Sigmoid colon (tissue), 7 donors: ENCODE measurements around the gene RBBP6. TPM values are rescaled to one million over a fixed set of nuclear protein-coding genes. Genes with fewer than 3 reads are reported as not detected.
"Not testable (repeated sequence)": the region's sequence is repeated elsewhere in the genome, so short reads cannot be mapped to it uniquely, and the experiment has no call there.

Source experiments
- DNase-seq: peaks from one replicate; pipeline ENCODE4 v3.0.0-alpha.2; 2019
- H3K27ac ChIP-seq, 4 donors: fragments of 200-600 bp; sonication (generic); one replicate each; pipeline ENCODE4 v1.5.1; 2016 to 2019; ENCODE audit warnings: mild to moderate bottlenecking in 1 of 4
- H3K27me3 ChIP-seq, 3 donors: fragments of 200-600 bp; sonication (generic); one replicate each; pipeline ENCODE4 v1.5.1; 2019; ENCODE audit warnings: mild to moderate bottlenecking in 1 of 3
- H3K36me3 ChIP-seq, 4 donors: fragments of 200-600 bp; sonication (generic); one replicate each; pipeline ENCODE4 v1.5.1; 2016 to 2019
- H3K4me1 ChIP-seq, 4 donors: fragments of 200-600 bp; sonication (generic); one replicate each; pipeline ENCODE4 v1.5.1; 2017 to 2019
- H3K4me3 ChIP-seq, 4 donors: fragments of 200-600 bp; sonication (generic); one replicate each; pipeline ENCODE4 v1.5.1; 2017 to 2019; ENCODE audit warnings: mild to moderate bottlenecking in 2 of 4, moderate library complexity in 1 of 4
- H3K9me3 ChIP-seq, 4 donors: fragments of 200-600 bp in 3 of 4; sonication (generic) in 3 of 4; one replicate each; pipeline versions ENCODE4 v1.5.1 to v1.6.1; 2013 to 2019
- CTCF ChIP-seq, 4 experiments: fragments of 450-650 bp in 3 of 4; fragments of 200-600 bp in 1 of 4; IDR thresholded peaks; one replicate each; pipeline ENCODE4 v1.5.1; 2016 to 2019; ENCODE audit warnings: antibody characterized with exemption in 4 of 4, mild to moderate bottlenecking in 3 of 4, moderate library complexity in 2 of 4
- EP300 ChIP-seq, 4 donors: sonication (generic); formaldehyde crosslinking; IDR thresholded peaks; one replicate each; pipeline ENCODE4 v1.6.1; 2017; ENCODE audit warnings: antibody characterized with exemption in 4 of 4
- POLR2A ChIP-seq, 2 donors: fragments of 450-650 bp; IDR thresholded peaks; one replicate each; pipeline ENCODE4 v1.6.1; 2016; ENCODE audit warnings: antibody characterized with exemption in 2 of 2, mild to moderate bottlenecking in 2 of 2, moderate library complexity in 2 of 2
- POLR2AphosphoS5 ChIP-seq, 4 donors: sonication (generic); formaldehyde crosslinking; IDR thresholded peaks; one replicate each; pipeline ENCODE4 v1.6.1; 2017; ENCODE audit warnings: antibody characterized with exemption in 4 of 4
- WGBS, 2 donors: extraction: QIAGEN DNeasy Blood & Tissue Kit; methylation state at CpG; one replicate each; pipeline ENCODE4 v1.1.7; 2013; 5-methylcytosine and 5-hydroxymethylcytosine counted together
- intact Hi-C: fragments of 100-400 bp; cut with DNase I; formaldehyde crosslinking; loops from one replicate; pipeline ENCODE4 v1.15.1; 2023
- polyA plus RNA-seq, 3 donors: library from polyadenylated mRNA; stranded (reverse); fragments of 200-250 nt; gene quantifications; one replicate each; pipeline ENCODE4 v1.2.3, GENCODE V29; 2013
- total RNA-seq, 4 donors: library from RNA; depleted of rRNA; stranded (reverse); fragments of >200 nt; gene quantifications; one replicate each; pipeline ENCODE4 v1.1.0, GENCODE V29; 2016
- donor health status: healthy with polysubstance abuse.
- donor health status: Bipolar disorder and iron deficiency.
- donor health status: healthy.

The RBBP6 gene
- total RNA-seq (100 to 1,000 TPM in 1 of 4 donors, 10 to 100 TPM in 3; 48.7 to 105 (median 69.0) TPM), polyA plus RNA-seq (10 to 100 TPM; 14.4 to 23.7 (median 15.3) TPM)

GRCh38 chr16:24539295-24539849 is at the start of gene RBBP6:
Gene RBBP6 (plus strand): TSS chr16:24539566. CDS start chr16:24540627, 1,061 bp downstream.
- peak; percentile 98 for DNase-seq
- WGBS, 2 donors = 0% methylated on average over 68 of the region's 68 CpGs
- no peaks in the 10 kb centered on the region for H3K36me3 ChIP-seq
- H3K9me3 ChIP-seq = no peaks in the 10 kb centered on the region
- peaks cover 0 to 32% (median 30%) of the 10 kb centered on the region in 4 donors for H3K4me1 ChIP-seq
- TF ChIP-seq CTCF (IDR thresholded peaks at IDR 0.05) = peak in 1 of 4 experiments; percentile 26
- TF ChIP-seq EP300 (IDR thresholded peaks at IDR 0.05) = peak in 2 of 4 donors; percentile 81 to 82
- TF ChIP-seq POLR2A (IDR thresholded peaks at IDR 0.05) = peak; percentile 98 to 99
- peak; percentile 99 to 100 (median 100) for TF ChIP-seq POLR2AphosphoS5 (IDR thresholded peaks at IDR 0.05)
- H3K27ac ChIP-seq = peak within 1 kb of the TSS; percentile 99 to 100 (median 100)
- H3K4me3 ChIP-seq = peak within 1 kb of the TSS; percentile 83 to 99 (median 94)
- intact Hi-C loops = loop anchor here (1.0 to 5.0 kb wide), 2 partner anchors 573 to 718 kb away; partner anchors contain the start of genes LCMT1 and ZKSCAN2
- H3K27me3 ChIP-seq = no peaks in the 10 kb centered on the region

GRCh38 chr16:24490866-24491265 is 48.5 kb upstream of the RBBP6 start:
- intact Hi-C loops = no loop called here
- TF ChIP-seq CTCF (IDR thresholded peaks at IDR 0.05) (no peak), POLR2A (IDR thresholded peaks at IDR 0.05) (no peak), POLR2AphosphoS5 (IDR thresholded peaks at IDR 0.05) (no peak), EP300 (IDR thresholded peaks at IDR 0.05) (no peak)
- H3K27me3 ChIP-seq = peaks cover 0 to 5% (median 0%) of the 10 kb centered on the region in 3 donors
- no peak overlapping the region for H3K4me3 ChIP-seq
- H3K4me1 ChIP-seq = no peaks in the 10 kb centered on the region
- H3K36me3 ChIP-seq = no peaks in the 10 kb centered on the region
- no peak overlapping the region for H3K27ac ChIP-seq
- H3K9me3 ChIP-seq = peaks cover 0 to 9% (median 0%) of the 10 kb centered on the region in 4 donors
- DNase-seq = no peak
- 74 to 81% methylated on average over 2 of the region's 2 CpGs for WGBS, 2 donors

GRCh38 chr16:24491731-24492130 is 47.6 kb upstream of the RBBP6 start:
- H3K4me1 ChIP-seq = no peaks in the 10 kb centered on the region
- 67 to 82% methylated on average over 2 of the region's 2 CpGs for WGBS, 2 donors
- no peak overlapping the region for H3K4me3 ChIP-seq
- TF ChIP-seq POLR2AphosphoS5 (IDR thresholded peaks at IDR 0.05) = no peak
- TF ChIP-seq CTCF (IDR thresholded peaks at IDR 0.05) = no peak
- TF ChIP-seq POLR2A (IDR thresholded peaks at IDR 0.05) = no peak
- no peak for TF ChIP-seq EP300 (IDR thresholded peaks at IDR 0.05)
- intact Hi-C loops = no loop called here
- H3K36me3 ChIP-seq = no peaks in the 10 kb centered on the region
- no peak overlapping the region for H3K27ac ChIP-seq
- H3K27me3 ChIP-seq = peaks cover 0 to 5% (median 0%) of the 10 kb centered on the region in 3 donors
- DNase-seq = no peak
- H3K9me3 ChIP-seq = peaks cover 0 to 9% (median 0%) of the 10 kb centered on the region in 4 donors

- no peak for TF ChIP-seq POLR2A (IDR thresholded peaks at IDR 0.05)
- no peak for TF ChIP-seq POLR2AphosphoS5 (IDR thresholded peaks at IDR 0.05)
- TF ChIP-seq CTCF (IDR thresholded peaks at IDR 0.05) = no peak
- TF ChIP-seq EP300 (IDR thresholded peaks at IDR 0.05) = no peak
- 69 to 83% methylated on average over 7 of the region's 7 CpGs for WGBS, 2 donors
- H3K36me3 ChIP-seq = no peaks in the 10 kb centered on the region
- H3K27me3 ChIP-seq = peaks cover 0 to 5% (median 0%) of the 10 kb centered on the region in 3 donors
- peaks cover 0 to 2% (median 0%) of the 10 kb centered on the region in 4 donors for H3K9me3 ChIP-seq
- no peak for DNase-seq
- intact Hi-C loops = no loop called here
- no peaks in the 10 kb centered on the region for H3K4me1 ChIP-seq
- no peak overlapping the region for H3K4me3 ChIP-seq
- no peak overlapping the region for H3K27ac ChIP-seq
These were observed 45.5 kb upstream of the RBBP6 start for GRCh38 chr16:24493821-24494220.

GRCh38 chr16:24495207-24495606 is 44.2 kb upstream of the RBBP6 start:
- H3K9me3 ChIP-seq, H3K27ac ChIP-seq, H3K27me3 ChIP-seq, intact Hi-C loops, H3K4me3 ChIP-seq, DNase-seq, H3K4me1 ChIP-seq, H3K36me3 ChIP-seq: not testable (repeated sequence)
- WGBS, 2 donors = 66 to 74% methylated on average over 9 of the region's 9 CpGs
